Uterus (tissue), 2 donors: ENCODE results near the gene OR2M7.

Source experiments
- POLR2A ChIP-seq, 2 donors: fragments of 450-650 bp; IDR thresholded peaks; one replicate each; pipeline ENCODE4 v1.6.1; 2016; ENCODE audit warnings: antibody characterized with exemption in 2 of 2, mild to moderate bottlenecking in 1 of 2, moderate library complexity in 1 of 2
- TF ChIP-seq, protein P1 (sequence below), 4 experiments: fragments of 200-600 bp in 2 of 4; fragments of 450-650 bp in 2 of 4; sonication (generic) in 2 of 4; IDR thresholded peaks; one replicate each; pipeline ENCODE4 v1.5.1; 2016 to 2019; ENCODE audit warnings: antibody characterized with exemption in 4 of 4, mild to moderate bottlenecking in 2 of 4, moderate library complexity in 1 of 4

DNA sequence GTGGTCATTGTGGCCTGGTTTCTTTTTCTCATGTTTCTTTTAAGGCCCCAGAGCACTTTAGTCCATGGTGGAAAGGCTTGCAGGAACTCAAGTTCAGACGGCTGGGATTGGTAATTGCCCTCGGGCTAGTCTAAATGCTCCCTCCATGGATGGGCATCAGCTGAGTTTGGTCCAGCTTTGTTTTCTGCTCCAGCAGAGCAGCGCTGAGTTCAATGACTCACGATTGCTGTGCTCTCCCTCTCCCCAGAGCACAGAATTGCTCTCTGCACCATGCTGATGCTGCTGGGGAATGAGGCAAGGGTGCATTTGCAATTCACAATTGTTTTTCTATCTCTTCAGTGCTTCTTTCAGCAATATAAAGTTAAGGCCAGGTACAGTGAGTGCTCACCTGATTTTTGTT lies 49.4 kb upstream of the OR2M7 start:
- TF ChIP-seq, protein P1, sequence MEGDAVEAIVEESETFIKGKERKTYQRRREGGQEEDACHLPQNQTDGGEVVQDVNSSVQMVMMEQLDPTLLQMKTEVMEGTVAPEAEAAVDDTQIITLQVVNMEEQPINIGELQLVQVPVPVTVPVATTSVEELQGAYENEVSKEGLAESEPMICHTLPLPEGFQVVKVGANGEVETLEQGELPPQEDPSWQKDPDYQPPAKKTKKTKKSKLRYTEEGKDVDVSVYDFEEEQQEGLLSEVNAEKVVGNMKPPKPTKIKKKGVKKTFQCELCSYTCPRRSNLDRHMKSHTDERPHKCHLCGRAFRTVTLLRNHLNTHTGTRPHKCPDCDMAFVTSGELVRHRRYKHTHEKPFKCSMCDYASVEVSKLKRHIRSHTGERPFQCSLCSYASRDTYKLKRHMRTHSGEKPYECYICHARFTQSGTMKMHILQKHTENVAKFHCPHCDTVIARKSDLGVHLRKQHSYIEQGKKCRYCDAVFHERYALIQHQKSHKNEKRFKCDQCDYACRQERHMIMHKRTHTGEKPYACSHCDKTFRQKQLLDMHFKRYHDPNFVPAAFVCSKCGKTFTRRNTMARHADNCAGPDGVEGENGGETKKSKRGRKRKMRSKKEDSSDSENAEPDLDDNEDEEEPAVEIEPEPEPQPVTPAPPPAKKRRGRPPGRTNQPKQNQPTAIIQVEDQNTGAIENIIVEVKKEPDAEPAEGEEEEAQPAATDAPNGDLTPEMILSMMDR (IDR thresholded peaks at IDR 0.05): no peak
- TF ChIP-seq POLR2A (IDR thresholded peaks at IDR 0.05): no peak
